ENCODE measurements around the gene POU2F3. TPM values are rescaled to one million over a fixed set of nuclear protein-coding genes. Genes with fewer than 3 reads are reported as not detected.

The POU2F3 gene
- total and polyA plus RNA-seq, 2 of the 8 experiments (the other 6 are each of a cell fraction or from before 2014, with no cell fraction given) = 1.0 to 2.1 TPM

DNA sequence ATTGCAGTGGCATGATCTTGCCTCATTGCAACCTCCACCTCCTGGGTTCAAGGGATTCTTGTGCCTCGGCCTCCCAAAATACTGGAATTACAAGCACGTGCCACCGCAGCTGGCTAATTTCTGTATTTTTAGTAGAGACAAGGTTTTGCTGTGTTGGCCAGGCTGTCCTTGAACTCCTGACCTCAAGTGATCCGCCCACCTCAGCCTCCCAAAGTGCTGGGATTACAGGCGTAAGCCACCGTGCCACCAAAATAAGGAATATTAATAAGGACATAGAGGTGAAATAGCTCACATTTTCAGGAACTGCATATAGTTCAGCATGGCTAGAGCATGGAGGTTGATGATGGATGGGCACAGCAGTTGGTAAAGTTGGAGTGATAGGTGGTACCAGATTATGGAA lies 117.7 kb downstream of the POU2F3 start (continued):
- TF ChIP-seq, protein P1, sequence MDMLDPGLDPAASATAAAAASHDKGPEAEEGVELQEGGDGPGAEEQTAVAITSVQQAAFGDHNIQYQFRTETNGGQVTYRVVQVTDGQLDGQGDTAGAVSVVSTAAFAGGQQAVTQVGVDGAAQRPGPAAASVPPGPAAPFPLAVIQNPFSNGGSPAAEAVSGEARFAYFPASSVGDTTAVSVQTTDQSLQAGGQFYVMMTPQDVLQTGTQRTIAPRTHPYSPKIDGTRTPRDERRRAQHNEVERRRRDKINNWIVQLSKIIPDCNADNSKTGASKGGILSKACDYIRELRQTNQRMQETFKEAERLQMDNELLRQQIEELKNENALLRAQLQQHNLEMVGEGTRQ (IDR thresholded peaks at IDR 0.05; ENCODE audit: low read length) = no peak
- TF ChIP-seq, protein P2, sequence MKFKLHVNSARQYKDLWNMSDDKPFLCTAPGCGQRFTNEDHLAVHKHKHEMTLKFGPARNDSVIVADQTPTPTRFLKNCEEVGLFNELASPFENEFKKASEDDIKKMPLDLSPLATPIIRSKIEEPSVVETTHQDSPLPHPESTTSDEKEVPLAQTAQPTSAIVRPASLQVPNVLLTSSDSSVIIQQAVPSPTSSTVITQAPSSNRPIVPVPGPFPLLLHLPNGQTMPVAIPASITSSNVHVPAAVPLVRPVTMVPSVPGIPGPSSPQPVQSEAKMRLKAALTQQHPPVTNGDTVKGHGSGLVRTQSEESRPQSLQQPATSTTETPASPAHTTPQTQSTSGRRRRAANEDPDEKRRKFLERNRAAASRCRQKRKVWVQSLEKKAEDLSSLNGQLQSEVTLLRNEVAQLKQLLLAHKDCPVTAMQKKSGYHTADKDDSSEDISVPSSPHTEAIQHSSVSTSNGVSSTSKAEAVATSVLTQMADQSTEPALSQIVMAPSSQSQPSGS (IDR thresholded peaks at IDR 0.05; ENCODE audit: low read length) = no peak
- TF ChIP-seq BACH1 (IDR thresholded peaks at IDR 0.05; ENCODE audit: low read length) (no peak), FOSL1 (IDR thresholded peaks at IDR 0.05; ENCODE audit: insufficient read depth, low read depth, low read length) (no peak), KDM5A (IDR thresholded peaks at IDR 0.05; ENCODE audit: low read length) (no peak), ZNF274 (IDR thresholded peaks at IDR 0.05; ENCODE audit: borderline replicate concordance, extremely low read depth, low read length) (no peak), RFX5 (IDR thresholded peaks at IDR 0.05; ENCODE audit: borderline replicate concordance, low read depth, low read length) (no peak), SAP30 (IDR thresholded peaks at IDR 0.05; ENCODE audit: insufficient read depth, insufficient replicate concordance, low read length) (no peak), TAF7 (optimal IDR thresholded peaks at IDR 0.05; ENCODE audit: borderline replicate concordance, low read depth, low read length) (no peak)
